HL-60 (cell line): ENCODE data around the gene MAP7.
A peak's percentile ranks its signal among the peaks of the same experiment; 100 is the strongest.

Experiments used
- DNase-seq, 2 experiments: peaks; one replicate each; pipeline ENCODE4 v3.0.0-alpha.2; 2010 to 2020; ENCODE audit warnings: low read depth in 1 of 2, low spot score in 1 of 2
- H3K27ac ChIP-seq: fragments of 250-450 bp; sonication (Bioruptor Pico); replicated peaks from 2 replicates; pipeline ENCODE4 v1.5.1; 2020; ENCODE audit warnings: mild to moderate bottlenecking, moderate library complexity
- H3K27me3 ChIP-seq: fragments of 250-450 bp; sonication (Bioruptor Pico); 2 replicates; pipeline ENCODE4 v1.5.1; 2021; ENCODE audit warnings: mild to moderate bottlenecking, moderate library complexity; ENCODE audit not compliant: insufficient read depth, poor library complexity, severe bottlenecking
- H3K4me3 ChIP-seq: replicated peaks from 2 replicates; pipeline ENCODE4 v1.5.1; 2011; ENCODE audit warnings: mild to moderate bottlenecking, control low read depth, low read length; ENCODE audit not compliant: insufficient read depth
- GABPA ChIP-seq: IDR thresholded peaks from 2 replicates; pipeline ENCODE4 v1.6.1; 2012; ENCODE audit warnings: low read depth
- POLR2AphosphoS5 ChIP-seq: IDR thresholded peaks from 2 replicates; pipeline ENCODE4 v1.6.1; 2012; ENCODE audit warnings: low read depth
- SPI1 ChIP-seq: IDR thresholded peaks from 2 replicates; pipeline ENCODE4 v1.6.1; 2012; ENCODE audit warnings: low read depth, mild to moderate bottlenecking, borderline replicate concordance
- TF ChIP-seq, protein P1 (sequence below): IDR thresholded peaks from one replicate; pipeline ENCODE4 v1.5.1; 2011; ENCODE audit warnings: low read length, control low read depth, inconsistent platforms; ENCODE audit not compliant: insufficient read depth
- TF ChIP-seq, protein P2 (sequence below): IDR thresholded peaks from 2 replicates; pipeline ENCODE4 v1.6.1; 2012; ENCODE audit warnings: low read depth; ENCODE audit not compliant: insufficient replicate concordance

MAP7 gene

DNA sequence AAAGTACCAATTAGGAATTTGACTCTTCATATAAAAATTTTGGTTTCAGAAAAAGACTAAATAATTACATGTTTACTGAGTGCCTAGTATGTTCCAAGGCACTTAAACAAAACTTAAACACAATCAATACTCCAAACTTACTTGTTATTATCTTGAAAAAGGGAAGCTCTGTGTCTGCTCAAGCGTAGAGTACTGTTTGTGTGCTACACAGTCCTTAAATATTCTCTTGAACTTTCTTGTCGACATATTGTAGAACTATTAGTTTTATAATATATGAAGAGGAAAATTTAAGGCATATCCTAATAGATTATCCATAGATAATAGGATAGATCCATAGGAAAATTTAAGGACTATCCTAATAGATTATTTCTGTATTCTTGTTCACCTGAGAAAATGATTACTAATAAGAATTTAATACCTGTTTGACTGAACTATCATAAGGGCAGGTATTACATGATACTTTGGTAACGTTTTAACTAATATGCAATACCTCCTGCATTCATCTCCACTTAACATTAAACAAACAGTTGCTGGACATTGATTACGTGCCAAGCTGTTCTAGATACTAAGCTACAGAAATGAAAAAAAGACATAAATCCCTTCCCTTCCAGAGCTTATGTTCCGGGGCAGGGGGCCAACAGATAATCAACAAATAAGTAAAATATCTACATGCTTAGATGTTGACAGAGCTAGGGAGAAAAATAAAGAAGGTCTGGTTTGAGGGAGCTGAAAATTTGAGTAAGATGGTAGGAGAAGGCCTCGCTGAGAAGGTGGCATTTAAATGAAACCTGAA lies 145.4 kb downstream of the MAP7 start:
- no peak overlapping the region for H3K4me3 ChIP-seq
- TF ChIP-seq, protein P1, sequence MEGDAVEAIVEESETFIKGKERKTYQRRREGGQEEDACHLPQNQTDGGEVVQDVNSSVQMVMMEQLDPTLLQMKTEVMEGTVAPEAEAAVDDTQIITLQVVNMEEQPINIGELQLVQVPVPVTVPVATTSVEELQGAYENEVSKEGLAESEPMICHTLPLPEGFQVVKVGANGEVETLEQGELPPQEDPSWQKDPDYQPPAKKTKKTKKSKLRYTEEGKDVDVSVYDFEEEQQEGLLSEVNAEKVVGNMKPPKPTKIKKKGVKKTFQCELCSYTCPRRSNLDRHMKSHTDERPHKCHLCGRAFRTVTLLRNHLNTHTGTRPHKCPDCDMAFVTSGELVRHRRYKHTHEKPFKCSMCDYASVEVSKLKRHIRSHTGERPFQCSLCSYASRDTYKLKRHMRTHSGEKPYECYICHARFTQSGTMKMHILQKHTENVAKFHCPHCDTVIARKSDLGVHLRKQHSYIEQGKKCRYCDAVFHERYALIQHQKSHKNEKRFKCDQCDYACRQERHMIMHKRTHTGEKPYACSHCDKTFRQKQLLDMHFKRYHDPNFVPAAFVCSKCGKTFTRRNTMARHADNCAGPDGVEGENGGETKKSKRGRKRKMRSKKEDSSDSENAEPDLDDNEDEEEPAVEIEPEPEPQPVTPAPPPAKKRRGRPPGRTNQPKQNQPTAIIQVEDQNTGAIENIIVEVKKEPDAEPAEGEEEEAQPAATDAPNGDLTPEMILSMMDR = no peak
- TF ChIP-seq GABPA = no peak
- no peak for TF ChIP-seq POLR2AphosphoS5
- TF ChIP-seq, protein P2, sequence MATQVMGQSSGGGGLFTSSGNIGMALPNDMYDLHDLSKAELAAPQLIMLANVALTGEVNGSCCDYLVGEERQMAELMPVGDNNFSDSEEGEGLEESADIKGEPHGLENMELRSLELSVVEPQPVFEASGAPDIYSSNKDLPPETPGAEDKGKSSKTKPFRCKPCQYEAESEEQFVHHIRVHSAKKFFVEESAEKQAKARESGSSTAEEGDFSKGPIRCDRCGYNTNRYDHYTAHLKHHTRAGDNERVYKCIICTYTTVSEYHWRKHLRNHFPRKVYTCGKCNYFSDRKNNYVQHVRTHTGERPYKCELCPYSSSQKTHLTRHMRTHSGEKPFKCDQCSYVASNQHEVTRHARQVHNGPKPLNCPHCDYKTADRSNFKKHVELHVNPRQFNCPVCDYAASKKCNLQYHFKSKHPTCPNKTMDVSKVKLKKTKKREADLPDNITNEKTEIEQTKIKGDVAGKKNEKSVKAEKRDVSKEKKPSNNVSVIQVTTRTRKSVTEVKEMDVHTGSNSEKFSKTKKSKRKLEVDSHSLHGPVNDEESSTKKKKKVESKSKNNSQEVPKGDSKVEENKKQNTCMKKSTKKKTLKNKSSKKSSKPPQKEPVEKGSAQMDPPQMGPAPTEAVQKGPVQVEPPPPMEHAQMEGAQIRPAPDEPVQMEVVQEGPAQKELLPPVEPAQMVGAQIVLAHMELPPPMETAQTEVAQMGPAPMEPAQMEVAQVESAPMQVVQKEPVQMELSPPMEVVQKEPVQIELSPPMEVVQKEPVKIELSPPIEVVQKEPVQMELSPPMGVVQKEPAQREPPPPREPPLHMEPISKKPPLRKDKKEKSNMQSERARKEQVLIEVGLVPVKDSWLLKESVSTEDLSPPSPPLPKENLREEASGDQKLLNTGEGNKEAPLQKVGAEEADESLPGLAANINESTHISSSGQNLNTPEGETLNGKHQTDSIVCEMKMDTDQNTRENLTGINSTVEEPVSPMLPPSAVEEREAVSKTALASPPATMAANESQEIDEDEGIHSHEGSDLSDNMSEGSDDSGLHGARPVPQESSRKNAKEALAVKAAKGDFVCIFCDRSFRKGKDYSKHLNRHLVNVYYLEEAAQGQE = no peak
- no peak for TF ChIP-seq SPI1
- no peak overlapping the region for H3K27ac ChIP-seq
- no peaks in the 10 kb centered on the region for H3K27me3 ChIP-seq
- no peak for DNase-seq

DNA sequence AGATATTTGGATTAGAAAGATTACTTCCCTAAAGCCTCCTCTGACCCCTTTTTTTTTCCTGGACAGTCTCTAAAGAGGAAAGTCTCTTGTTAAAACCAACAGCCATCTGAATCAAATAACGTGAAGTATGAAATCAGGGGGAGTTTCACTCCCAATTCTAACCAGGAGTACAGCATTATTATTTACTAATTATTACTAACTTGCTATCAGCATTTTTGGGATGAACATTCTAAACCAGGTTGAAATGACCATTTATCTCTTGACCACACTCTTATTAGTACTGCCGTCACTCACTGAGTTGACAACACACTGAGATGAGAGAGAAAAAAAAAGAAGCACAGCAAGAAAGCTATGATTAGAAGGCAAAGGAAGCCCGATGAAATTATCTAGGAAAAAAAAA lies 146.2 kb downstream of the MAP7 start:
- Histone ChIP-seq H3K4me3 (no peak overlapping the region), H3K27ac (no peak overlapping the region), H3K27me3 (no peaks in the 10 kb centered on the region)
- no peak for DNase-seq
- TF ChIP-seq, protein P1 = no peak
- TF ChIP-seq GABPA = no peak
- TF ChIP-seq, protein P2 = no peak
- no peak for TF ChIP-seq POLR2AphosphoS5
- no peak for TF ChIP-seq SPI1

DNA sequence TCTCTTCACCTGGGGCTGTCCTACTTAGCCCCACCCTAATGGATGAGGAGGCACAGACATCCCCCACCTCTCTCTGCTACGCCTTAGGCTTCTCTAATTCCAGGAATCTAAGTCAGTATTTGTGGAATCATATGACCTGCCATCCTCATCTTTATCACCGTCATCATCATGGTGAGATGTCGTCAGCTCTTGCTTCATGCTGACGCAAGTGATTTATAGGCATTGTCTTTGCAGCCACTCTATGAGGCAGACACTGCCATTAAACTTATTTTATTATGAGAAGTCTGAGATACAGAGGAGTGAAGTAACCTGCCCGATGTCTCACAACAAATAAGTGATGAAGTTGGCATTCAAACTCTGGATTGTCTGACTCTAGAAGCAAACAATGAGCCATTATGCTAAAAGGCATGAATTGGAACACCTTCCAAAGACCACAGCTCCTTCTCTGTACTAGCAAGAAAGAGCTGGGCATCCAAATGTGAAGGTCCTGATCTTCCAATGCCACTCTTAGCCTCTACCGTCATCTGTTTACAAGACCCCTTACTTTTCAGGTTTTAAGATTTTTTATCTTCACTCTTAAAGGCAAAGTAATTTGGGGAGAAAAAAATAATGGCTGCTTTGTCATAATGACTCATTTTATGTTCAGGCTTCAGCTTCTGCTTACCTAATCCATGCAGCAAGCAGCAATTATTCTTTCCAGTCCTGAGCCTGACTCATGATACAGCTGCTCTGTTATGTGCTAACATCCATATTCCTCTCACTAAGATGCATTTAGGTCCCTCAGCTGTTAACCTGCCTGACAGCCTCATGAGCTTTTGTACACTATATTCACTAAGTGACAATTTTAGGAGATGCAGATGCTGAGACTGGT lies 146.9 kb downstream of the MAP7 start:
- Histone ChIP-seq H3K27me3 (no peaks in the 10 kb centered on the region), H3K27ac (no peak overlapping the region), H3K4me3 (no peak overlapping the region)
- DNase-seq = peak in 1 of 2 experiments; percentile 35
- TF ChIP-seq POLR2AphosphoS5 (no peak), SPI1 (no peak), GABPA (no peak)
- TF ChIP-seq, protein P2 = no peak
- TF ChIP-seq, protein P1 = no peak
